IMR-90 (cell line): ENCODE measurements around the gene TPP2. TPM values are rescaled to one million over a fixed set of nuclear protein-coding genes. Genes with fewer than 3 reads are reported as not detected.

ENCODE experiments used
- ATAC-seq: fragments of 200-7000 bp; cut with Tn5 transposase; 2 replicates; pipeline ENCODE4 v1.9.1; 2020; ENCODE audit warnings: low read depth, mild to moderate bottlenecking, moderate library complexity
- BruUV-seq: library from RNA; stranded (reverse); fragments of 400-500 nt; replicated peaks from 2 replicates; lab custom pipeline; 2021; lab: Mats Ljungman, UMichigan
- CTCF ChIA-PET: fragments of 300-600 bp; formaldehyde crosslinking; extraction: SDS; loops from one replicate; lab custom pipeline; 2021; ENCODE audit warnings: antibody characterized with exemption; lab: Yijun Ruan, JAX
- POLR2A ChIA-PET: fragments of 300-600 bp; sonication (Branson Sonifier 250); formaldehyde crosslinking; loops from one replicate; lab custom pipeline; 2022; ENCODE audit warnings: antibody characterized with exemption; ENCODE audit not compliant: unreplicated experiment; lab: Charles Lee
- DNase-seq: peaks from one replicate; pipeline ENCODE4 v3.0.0; 2013
- H2AFZ ChIP-seq: replicated peaks from 2 replicates; pipeline ENCODE3; 2013; ENCODE audit warnings: low read length, mild to moderate bottlenecking; ENCODE audit not compliant: poor library complexity
- H2AK5ac ChIP-seq: 2 replicates; pipeline ENCODE4 v1.6.1; 2013; ENCODE audit warnings: low read depth, low read length, inconsistent platforms
- H2AK9ac ChIP-seq: replicated peaks from 2 replicates; pipeline ENCODE3; 2013; ENCODE audit warnings: mild to moderate bottlenecking, low read depth, low read length, moderate library complexity; ENCODE audit not compliant: poor library complexity
- H2BK120ac ChIP-seq: 2 replicates; pipeline ENCODE4 v1.6.1; 2013; ENCODE audit warnings: low read depth, low read length, inconsistent platforms
- H2BK15ac ChIP-seq: 3 replicates; pipeline ENCODE4 v1.6.1; 2013; ENCODE audit warnings: low read depth, low read length, inconsistent platforms
- H2BK20ac ChIP-seq: 2 replicates; pipeline ENCODE4 v1.6.1; 2013; ENCODE audit warnings: low read depth, mild to moderate bottlenecking, inconsistent platforms, low read length, moderate library complexity
- H2BK5ac ChIP-seq: 2 replicates; pipeline ENCODE4 v1.6.1; 2013; ENCODE audit warnings: mild to moderate bottlenecking, low read depth, low read length, inconsistent platforms; ENCODE audit not compliant: poor library complexity, severe bottlenecking
- H3K14ac ChIP-seq: replicated peaks from 2 replicates; pipeline ENCODE4 v1.6.1; 2013; ENCODE audit warnings: low read depth, low read length, inconsistent platforms
- H3K18ac ChIP-seq: 2 replicates; pipeline ENCODE4 v1.6.1; 2013; ENCODE audit warnings: low read depth, low read length, control low read depth
- H3K23ac ChIP-seq: 2 replicates; pipeline ENCODE4 v1.6.1; 2013; ENCODE audit warnings: low read depth, low read length, inconsistent platforms
- H3K27ac ChIP-seq: 2 replicates; pipeline ENCODE4 v1.5.1; 2013; ENCODE audit warnings: mild to moderate bottlenecking, control low read depth, low read length; ENCODE audit not compliant: insufficient read depth
- H3K27me3 ChIP-seq: 2 replicates; pipeline ENCODE4 v1.6.1; 2013; ENCODE audit warnings: low read length; ENCODE audit not compliant: control insufficient read depth, insufficient read depth
- H3K36me3 ChIP-seq: 2 replicates; pipeline ENCODE4 v1.6.1; 2013; ENCODE audit warnings: low read length, mixed read lengths; ENCODE audit not compliant: control insufficient read depth, insufficient read depth
- H3K4ac ChIP-seq: 2 replicates; pipeline ENCODE4 v1.6.1; 2013; ENCODE audit warnings: low read depth, low read length, inconsistent platforms
- H3K4me1 ChIP-seq: 2 replicates; pipeline ENCODE4 v1.6.1; 2013; ENCODE audit warnings: low read length, mixed read lengths; ENCODE audit not compliant: control insufficient read depth, insufficient read depth
- H3K4me2 ChIP-seq: 2 replicates; pipeline ENCODE4 v1.6.1; 2013; ENCODE audit warnings: low read depth, mild to moderate bottlenecking, control low read depth, low read length, moderate library complexity
- H3K4me3 ChIP-seq: 2 replicates; pipeline ENCODE4 v1.5.1; 2013; ENCODE audit warnings: low read depth, mild to moderate bottlenecking, control low read depth, low read length, moderate library complexity; ENCODE audit not compliant: insufficient read depth
- H3K56ac ChIP-seq: 2 replicates; pipeline ENCODE4 v1.6.1; 2013; ENCODE audit warnings: low read length, inconsistent platforms; ENCODE audit not compliant: insufficient read depth; ENCODE audit errors: extremely low read depth
- H3K79me1 ChIP-seq, 2 experiments: 2 replicates each; pipeline ENCODE4 v1.6.1; 2013; ENCODE audit warnings: low read length in 2 of 2, inconsistent platforms in 1 of 2, low read depth in 1 of 2
- H3K9ac ChIP-seq: 2 replicates; pipeline ENCODE4 v1.6.1; 2013; ENCODE audit warnings: low read depth, low read length, control low read depth
- H3K9me1 ChIP-seq: 2 replicates; pipeline ENCODE4 v1.6.1; 2013; ENCODE audit warnings: low read length, inconsistent platforms; ENCODE audit not compliant: insufficient read depth
- H3K9me3 ChIP-seq: 2 replicates; pipeline ENCODE4 v1.6.1; 2013; ENCODE audit warnings: low read length; ENCODE audit not compliant: control insufficient read depth, insufficient read depth
- H4K20me1 ChIP-seq: 2 replicates; pipeline ENCODE4 v1.6.1; 2013; ENCODE audit warnings: low read length, inconsistent platforms; ENCODE audit not compliant: insufficient read depth
- H4K5ac ChIP-seq: 2 replicates; pipeline ENCODE4 v1.6.1; 2013; ENCODE audit warnings: mild to moderate bottlenecking, low read depth, low read length, control low read depth
- H4K8ac ChIP-seq, 2 experiments: 2 replicates each; pipeline ENCODE4 v1.6.1; 2013; ENCODE audit warnings: low read depth in 2 of 2, low read length in 2 of 2, control low read depth in 1 of 2, inconsistent platforms in 1 of 2
- H4K91ac ChIP-seq: 2 replicates; pipeline ENCODE4 v1.6.1; 2013; ENCODE audit warnings: low read depth, low read length, inconsistent platforms; ENCODE audit not compliant: insufficient read depth
- BHLHE40 ChIP-seq: fragments of 150-350 bp; IDR thresholded peaks from 2 replicates; pipeline ENCODE4 v1.6.1; 2016; ENCODE audit warnings: mild to moderate bottlenecking, low read depth, low read length
- CTCF ChIP-seq: conservative IDR thresholded peaks from 2 replicates; pipeline ENCODE4 v1.5.1; 2012; ENCODE audit warnings: mild to moderate bottlenecking, low read depth, low read length, improper control_type of control experiment
- WGBS, 2 experiments: methylation state at CpG; one replicate each; pipeline versions ENCODE4 v1.1.5 to v1.1.7; 2013; ENCODE audit warnings: missing lambda C conversion rate in 2 of 2; ENCODE audit not compliant: insufficient read length in 1 of 2; ENCODE audit errors: extremely low coverage in 2 of 2; 5-methylcytosine and 5-hydroxymethylcytosine counted together
- dilution Hi-C: fragments of 300-500 bp; cut with HindIII; formaldehyde crosslinking; loops from one replicate; pipeline ENCODE4 v1.14.3; 2018; ENCODE audit warnings: low sequenced_read_pairs; ENCODE audit not compliant: unreplicated experiment
- in situ Hi-C: fragments of 300-500 bp; cut with MboI; formaldehyde crosslinking; loops from 3 replicates; pipeline ENCODE4 v1.14.3; 2019; ENCODE audit warnings: low sequenced_read_pairs, inconsistent platforms, mixed read lengths
- intact Hi-C: fragments of 100-400 bp; cut with micrococcal nuclease; formaldehyde crosslinking; loops from 2 replicates; pipeline ENCODE4 v1.10.0; 2022
- polyA plus RNA-seq, 3 experiments: library from polyadenylated mRNA; depleted of rRNA; stranded (reverse); fragments of >200 nt; gene quantifications; 2 replicates each; pipeline ENCODE4 v1.2.3, GENCODE V29; 2012; ENCODE audit warnings: low replicate concordance in 1 of 3
- total RNA-seq: library from RNA; depleted of rRNA; stranded (reverse); fragments of >200 nt; gene quantifications from 2 replicates; pipeline ENCODE4 v1.2.3, GENCODE V29; 2012

The TPP2 gene
- total and polyA plus RNA-seq, 2 of the 4 experiments (the other 2 are of a cell fraction): 27.6 to 52.9 TPM

GRCh38 chr13:102657630-102658029 is 60.8 kb downstream of the TPP2 start:
- Histone ChIP-seq H3K27me3 (no peaks in the 10 kb centered on the region), H3K9me3 (no peaks in the 10 kb centered on the region), H4K8ac (no peak overlapping the region), H3K9me1 (no peaks in the 10 kb centered on the region), H3K56ac (no peak overlapping the region), H2BK120ac (no peak overlapping the region), H2AK5ac (no peak overlapping the region), H3K79me1 (peaks cover 0 to 5% of the 10 kb centered on the region in 2 experiments; a peak in 1 of 4 replicates), H3K27ac (no peak overlapping the region), H3K23ac (no peak overlapping the region), H2AK9ac (no peak overlapping the region), H4K91ac (no peak overlapping the region), H4K20me1 (no peaks in the 10 kb centered on the region), H2BK15ac (no peak overlapping the region), H2AFZ (no peak overlapping the region), H2BK5ac (no peak overlapping the region), H2BK20ac (no peak overlapping the region), H3K4ac (no peak overlapping the region), H3K4me3 (no peak overlapping the region), H3K4me1 (no peaks in the 10 kb centered on the region), H3K14ac (no peak overlapping the region), H3K36me3 (peaks cover 18% of the 10 kb centered on the region), H4K5ac (no peak overlapping the region), H3K4me2 (no peak overlapping the region), H3K18ac (no peak overlapping the region), H3K9ac (no peak overlapping the region)
- DNase-seq: no peak
- peak; percentile 15; the same call in 1 of the 2 replicates for TF ChIP-seq CTCF
- no peak for TF ChIP-seq BHLHE40
- in situ Hi-C loops: no loop called here
- CTCF ChIA-PET: interaction anchor here (0.7 kb wide), 1 partner anchor 39 kb away, joined by 3 read pairs; no protein-coding TSS in a partner anchor
- no TSS peak for BruUV-seq
- ATAC-seq: no peak
- intact Hi-C loops: no loop called here
- WGBS, 2 experiments: no CpG with 5 or more reads among the region's 6 CpGs
- dilution Hi-C loops: no loop called here
- POLR2A ChIA-PET: no interaction called here
